HUES48 (cell line): ENCODE data around the gene ABI3BP.

Source experiments
- H3K27ac ChIP-seq: one replicate; pipeline ENCODE4 v1.7.0; 2013; ENCODE audit warnings: low read depth, low read length, inconsistent platforms
- H3K27me3 ChIP-seq: 2 replicates; pipeline ENCODE4 v1.6.1; 2013; ENCODE audit warnings: mild to moderate bottlenecking, low read length; ENCODE audit not compliant: control insufficient read depth, insufficient read depth
- H3K36me3 ChIP-seq: 2 replicates; pipeline ENCODE4 v1.6.1; 2013; ENCODE audit warnings: low read length; ENCODE audit not compliant: control insufficient read depth, insufficient read depth
- H3K4me1 ChIP-seq: 2 replicates; pipeline ENCODE4 v1.6.1; 2013; ENCODE audit warnings: mild to moderate bottlenecking, low read length; ENCODE audit not compliant: control insufficient read depth, insufficient read depth
- H3K4me3 ChIP-seq: 2 replicates; pipeline ENCODE4 v1.5.1; 2013; ENCODE audit warnings: mild to moderate bottlenecking, low read depth, low read length
- H3K9ac ChIP-seq: 2 replicates; pipeline ENCODE4 v1.6.1; 2013; ENCODE audit warnings: mild to moderate bottlenecking, low read depth, low read length, moderate library complexity
- H3K9me3 ChIP-seq: 2 replicates; pipeline ENCODE4 v1.6.1; 2013; ENCODE audit warnings: low read length; ENCODE audit not compliant: control insufficient read depth, insufficient read depth

Gene ABI3BP, protein sequence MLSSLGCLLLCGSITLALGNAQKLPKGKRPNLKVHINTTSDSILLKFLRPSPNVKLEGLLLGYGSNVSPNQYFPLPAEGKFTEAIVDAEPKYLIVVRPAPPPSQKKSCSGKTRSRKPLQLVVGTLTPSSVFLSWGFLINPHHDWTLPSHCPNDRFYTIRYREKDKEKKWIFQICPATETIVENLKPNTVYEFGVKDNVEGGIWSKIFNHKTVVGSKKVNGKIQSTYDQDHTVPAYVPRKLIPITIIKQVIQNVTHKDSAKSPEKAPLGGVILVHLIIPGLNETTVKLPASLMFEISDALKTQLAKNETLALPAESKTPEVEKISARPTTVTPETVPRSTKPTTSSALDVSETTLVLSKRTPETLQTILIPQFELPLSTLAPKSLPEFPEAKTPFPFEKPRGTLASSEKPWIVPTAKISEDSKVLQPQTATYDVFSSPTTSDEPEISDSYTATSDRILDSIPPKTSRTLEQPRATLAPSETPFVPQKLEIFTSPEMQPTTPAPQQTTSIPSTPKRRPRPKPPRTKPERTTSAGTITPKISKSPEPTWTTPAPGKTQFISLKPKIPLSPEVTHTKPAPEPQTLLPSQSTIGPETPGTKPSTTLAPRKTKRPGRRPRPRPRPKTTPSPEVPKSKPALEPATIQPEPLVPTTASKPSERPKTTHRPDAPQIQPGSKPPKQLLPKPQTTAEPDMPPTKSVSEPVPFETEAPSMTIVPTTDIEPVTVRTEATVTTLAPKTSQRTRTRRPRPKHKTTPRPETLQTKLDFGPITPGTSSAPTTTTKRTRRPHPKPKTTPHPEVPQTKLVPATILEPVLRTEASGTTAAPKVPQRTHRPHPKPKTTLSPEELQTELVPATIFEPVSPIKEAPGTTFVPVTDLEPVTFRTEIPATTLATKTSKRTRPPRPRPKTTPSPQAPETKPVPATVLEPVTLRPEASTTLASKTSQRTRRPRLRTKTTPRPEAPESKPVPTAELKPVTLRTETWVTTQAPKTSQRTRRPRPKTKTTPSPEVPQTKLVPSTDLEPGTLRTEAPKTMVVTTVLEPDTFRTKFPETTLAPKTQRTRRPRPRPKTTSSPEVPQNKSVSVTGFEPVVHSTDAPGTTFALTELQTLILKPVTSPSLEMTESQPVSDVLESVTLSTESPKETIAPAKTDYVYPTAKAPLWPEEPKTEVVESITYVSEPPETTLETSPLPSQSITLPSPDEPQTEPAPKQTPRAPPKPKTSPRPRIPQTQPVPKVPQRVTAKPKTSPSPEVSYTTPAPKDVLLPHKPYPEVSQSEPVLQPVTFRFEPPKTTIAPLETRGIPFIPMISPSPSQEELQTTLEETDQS (N-terminal part only)

GRCh38 chr3:100993309-100993708, at the start of gene ABI3BP:
Gene ABI3BP (minus strand): TSS chr3:100993421. CDS start chr3:100993384, 37 bp downstream.
- Histone ChIP-seq H3K9ac (no peak within 1 kb of the TSS), H3K27ac (no peak within 1 kb of the TSS)

GRCh38 chr3:101039285-101039684, 46.1 kb upstream of the ABI3BP start:
- no peaks in the 10 kb centered on the region for H3K9me3 ChIP-seq
- H3K4me3 ChIP-seq = no peak overlapping the region
- no peaks in the 10 kb centered on the region for H3K27me3 ChIP-seq
- H3K36me3 ChIP-seq = no peaks in the 10 kb centered on the region
- H3K9ac ChIP-seq = no peak overlapping the region
- no peaks in the 10 kb centered on the region; the same call in 1 of the 2 replicates for H3K4me1 ChIP-seq
- H3K27ac ChIP-seq = no peak overlapping the region

More at GRCh38 chr3:100993309-100993708, at the start of gene ABI3BP:
- H3K4me3 ChIP-seq = no peak within 1 kb of the TSS
- H3K36me3 ChIP-seq = no peaks in the 10 kb centered on the region
- H3K27me3 ChIP-seq = no peaks in the 10 kb centered on the region
- H3K4me1 ChIP-seq = no peaks in the 10 kb centered on the region
- H3K9me3 ChIP-seq = no peaks in the 10 kb centered on the region

DNA sequence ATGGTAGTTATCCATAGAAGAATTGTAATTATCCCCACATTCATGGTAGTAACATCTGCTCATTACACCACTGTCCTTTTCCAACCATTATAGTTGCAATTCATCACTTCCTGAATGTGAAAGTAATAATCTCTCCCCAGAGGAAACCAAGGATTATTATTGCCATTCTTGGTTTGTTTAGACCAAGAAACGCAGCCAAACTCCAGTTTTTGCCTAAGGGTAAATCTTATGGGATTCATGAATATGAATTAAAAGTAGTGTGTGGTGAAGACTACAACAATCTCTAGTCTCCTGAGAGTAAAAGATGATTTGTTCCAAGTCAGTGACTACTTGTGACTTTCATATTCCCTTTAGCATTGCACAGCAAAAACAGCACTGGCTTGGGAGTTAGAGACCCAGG, 45.7 kb upstream of the ABI3BP start:
- no peaks in the 10 kb centered on the region for H3K36me3 ChIP-seq
- H3K4me3 ChIP-seq = no peak overlapping the region
- no peak overlapping the region for H3K27ac ChIP-seq
- H3K27me3 ChIP-seq = no peaks in the 10 kb centered on the region
- H3K9me3 ChIP-seq = no peaks in the 10 kb centered on the region
- H3K4me1 ChIP-seq = no peaks in the 10 kb centered on the region; the same call in 1 of the 2 replicates
- H3K9ac ChIP-seq = no peak overlapping the region

GRCh38 chr3:101038393-101038792, 45.2 kb upstream of the ABI3BP start:
- Histone ChIP-seq H3K4me1 (no peaks in the 10 kb centered on the region; the same call in 1 of the 2 replicates), H3K27ac (no peak overlapping the region), H3K9me3 (no peaks in the 10 kb centered on the region), H3K36me3 (no peaks in the 10 kb centered on the region), H3K27me3 (no peaks in the 10 kb centered on the region), H3K4me3 (no peak overlapping the region), H3K9ac (no peak overlapping the region)

- no peaks in the 10 kb centered on the region; the same call in 1 of the 2 replicates for H3K4me1 ChIP-seq
- no peaks in the 10 kb centered on the region for H3K27me3 ChIP-seq
- H3K9ac ChIP-seq = no peak overlapping the region
- H3K9me3 ChIP-seq = no peaks in the 10 kb centered on the region
- H3K36me3 ChIP-seq = no peaks in the 10 kb centered on the region
- no peak overlapping the region for H3K27ac ChIP-seq
- no peak overlapping the region for H3K4me3 ChIP-seq
Observed at GRCh38 chr3:101037613-101038012, 44.4 kb upstream of the ABI3BP start.

DNA sequence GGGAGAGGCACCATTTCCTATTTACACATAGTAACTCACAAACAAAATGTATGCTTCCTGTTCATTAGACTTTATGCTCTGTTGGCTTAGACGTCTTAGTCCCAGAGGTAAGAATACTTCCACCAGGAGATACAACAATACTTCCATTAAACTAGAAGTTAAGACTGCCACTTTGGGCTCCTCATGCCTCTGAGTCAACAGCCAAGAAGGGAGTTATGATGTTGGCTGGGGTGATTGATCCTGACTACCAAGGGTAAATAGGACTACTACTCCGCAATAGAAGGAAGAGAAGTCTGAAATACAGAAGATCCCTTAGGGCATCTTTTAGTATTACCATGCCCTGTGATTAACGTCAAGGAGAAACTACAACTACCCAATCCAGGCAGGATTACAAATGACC, 43.5 kb upstream of the ABI3BP start:
- H3K9ac ChIP-seq = no peak overlapping the region
- H3K4me1 ChIP-seq = no peaks in the 10 kb centered on the region; the same call in 1 of the 2 replicates
- H3K27me3 ChIP-seq = no peaks in the 10 kb centered on the region
- no peak overlapping the region for H3K27ac ChIP-seq
- H3K9me3 ChIP-seq = no peaks in the 10 kb centered on the region
- H3K4me3 ChIP-seq = no peak overlapping the region; the same call in 1 of the 2 replicates
- H3K36me3 ChIP-seq = no peaks in the 10 kb centered on the region

DNA sequence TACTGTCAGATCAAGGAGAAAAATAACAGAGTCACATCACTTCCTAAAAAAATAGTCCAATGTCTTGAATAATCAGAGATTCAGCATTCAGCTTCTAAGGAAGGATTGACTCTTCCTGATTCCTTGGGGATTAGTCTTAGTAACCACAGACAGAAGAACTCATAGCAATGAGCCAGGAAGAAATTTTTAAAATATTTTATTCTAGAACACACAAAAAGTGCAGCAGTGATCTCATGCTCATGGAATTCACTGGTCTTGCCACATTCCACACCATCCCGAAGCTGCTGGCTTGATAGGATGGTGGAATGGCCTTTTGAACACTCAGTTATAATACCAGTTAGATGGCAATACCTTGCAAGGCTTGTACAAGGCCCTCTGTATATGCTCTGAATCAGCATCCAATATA, 43.0 kb upstream of the ABI3BP start:
- H3K9me3 ChIP-seq = no peaks in the 10 kb centered on the region
- H3K4me1 ChIP-seq = no peaks in the 10 kb centered on the region; the same call in 1 of the 2 replicates
- H3K9ac ChIP-seq = no peak overlapping the region
- peak overlapping the region; percentile 1 for H3K27ac ChIP-seq
- no peak overlapping the region; the same call in 1 of the 2 replicates for H3K4me3 ChIP-seq
- H3K36me3 ChIP-seq = no peaks in the 10 kb centered on the region
- H3K27me3 ChIP-seq = no peaks in the 10 kb centered on the region

DNA sequence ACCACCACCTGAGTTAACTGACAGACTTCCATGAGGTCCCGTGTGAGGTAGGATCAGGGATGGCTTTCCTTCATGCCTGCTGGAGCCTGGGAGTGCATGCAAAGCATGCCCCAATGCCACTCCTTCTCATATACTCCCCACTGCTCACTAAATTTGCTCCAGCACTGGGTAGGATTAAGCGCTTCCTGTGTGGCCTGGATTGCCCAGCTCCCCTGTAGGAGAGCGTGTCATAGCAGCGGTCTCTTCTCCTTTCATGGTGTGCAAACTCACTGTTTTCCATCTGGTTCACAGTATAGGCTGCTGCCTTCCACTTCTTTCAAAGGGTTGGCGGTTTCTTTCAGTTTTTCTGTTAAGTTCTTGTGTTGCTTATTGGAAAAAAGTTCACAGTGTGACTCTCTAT, 34.1 kb upstream of the ABI3BP start:
- H3K27ac ChIP-seq = no peak overlapping the region
- H3K27me3 ChIP-seq = no peaks in the 10 kb centered on the region
- no peaks in the 10 kb centered on the region for H3K4me1 ChIP-seq
- no peak overlapping the region for H3K9ac ChIP-seq
- no peaks in the 10 kb centered on the region for H3K9me3 ChIP-seq
- H3K4me3 ChIP-seq = no peak overlapping the region
- no peaks in the 10 kb centered on the region for H3K36me3 ChIP-seq

DNA sequence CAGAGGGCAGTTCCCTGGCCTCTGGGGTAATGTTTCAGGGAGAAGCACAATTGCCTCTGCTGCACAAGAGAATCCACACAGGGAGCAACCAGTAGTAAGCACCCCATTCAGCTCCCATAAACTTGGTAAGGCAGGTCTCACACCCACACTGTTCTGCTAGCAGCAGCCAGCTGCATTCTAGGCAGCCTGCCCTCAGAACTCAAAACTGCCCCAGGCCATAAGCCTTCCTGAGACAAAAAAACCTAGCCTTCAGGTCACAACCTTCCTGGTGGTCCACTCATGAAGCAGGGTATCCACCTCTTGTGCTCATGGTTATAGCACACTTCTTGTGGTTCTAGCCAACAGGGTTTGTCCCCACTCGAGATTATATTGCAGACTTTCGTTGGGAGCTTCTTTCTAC, 33.7 kb upstream of the ABI3BP start:
- H3K9ac ChIP-seq = no peak overlapping the region
- no peaks in the 10 kb centered on the region for H3K36me3 ChIP-seq
- H3K27ac ChIP-seq = no peak overlapping the region
- H3K9me3 ChIP-seq = no peaks in the 10 kb centered on the region
- H3K4me3 ChIP-seq = no peak overlapping the region
- no peaks in the 10 kb centered on the region for H3K27me3 ChIP-seq
- H3K4me1 ChIP-seq = no peaks in the 10 kb centered on the region

- H3K9ac ChIP-seq = no peak overlapping the region
- H3K36me3 ChIP-seq = no peaks in the 10 kb centered on the region
- no peaks in the 10 kb centered on the region for H3K4me1 ChIP-seq
- no peaks in the 10 kb centered on the region for H3K27me3 ChIP-seq
- H3K27ac ChIP-seq = no peak overlapping the region
- no peak overlapping the region for H3K4me3 ChIP-seq
- no peaks in the 10 kb centered on the region for H3K9me3 ChIP-seq
Observed at GRCh38 chr3:101026244-101026643, 33.0 kb upstream of the ABI3BP start.
